Testis (tissue), 2 donors: Measurements from ENCODE around the gene DMRTC1.
"Not testable (repeated sequence)": the region's sequence is repeated elsewhere in the genome, so short reads cannot be mapped to it uniquely, and the experiment has no call there.

ENCODE experiments used
- CTCF ChIP-seq, 3 experiments: fragments of 450-650 bp in 2 of 3; fragments of 200-600 bp in 1 of 3; sonication (generic) in 1 of 3; IDR thresholded peaks; one replicate each; pipeline ENCODE4 v1.5.1; 2016 to 2019; ENCODE audit warnings: antibody characterized with exemption in 3 of 3, mild to moderate bottlenecking in 2 of 3, moderate library complexity in 1 of 3
- POLR2A ChIP-seq: fragments of 450-650 bp; IDR thresholded peaks from one replicate; pipeline ENCODE4 v1.6.1; 2017; ENCODE audit warnings: antibody characterized with exemption, mild to moderate bottlenecking, moderate library complexity

- not testable (repeated sequence) for TF ChIP-seq CTCF (IDR thresholded peaks at IDR 0.05); POLR2A
Measured at GRCh38 chrX:72936882-72937455, 6.7 kb downstream of the DMRTC1 start.
